ENCODE data around the gene SMOC2. TPM values are rescaled to one million over a fixed set of nuclear protein-coding genes. Genes with fewer than 3 reads are reported as not detected.

Gene SMOC2
- total RNA-seq, 1 experiment from 2014 or later = 2.1 TPM

DNA sequence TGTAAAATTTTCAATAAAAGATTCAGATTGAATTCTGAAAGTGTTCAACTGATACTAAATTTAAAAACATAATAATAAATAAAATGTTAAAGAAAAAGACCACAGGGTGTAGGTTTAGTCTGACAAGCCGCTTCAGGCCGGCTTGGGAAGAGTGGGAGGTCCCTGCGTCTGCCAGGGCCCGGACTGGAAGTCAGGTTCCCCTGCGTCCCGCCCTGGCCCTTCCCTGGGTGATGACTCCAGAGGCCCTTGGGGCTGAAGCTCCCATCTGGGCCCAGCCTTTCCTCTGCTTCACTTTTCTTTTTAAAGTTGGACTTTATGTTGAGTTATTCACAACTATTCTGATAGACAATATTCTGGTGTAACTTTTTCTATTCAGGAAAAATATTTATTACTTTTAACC, 93.3 kb downstream of the SMOC2 start:
- H3K23ac ChIP-seq (ENCODE audit: insufficient read length, low read depth, low read length) = no peak overlapping the region
- no peaks in the 10 kb centered on the region for H3K9me3 ChIP-seq (ENCODE audit: control insufficient read depth, low read depth, low read length)
- no peaks in the 10 kb centered on the region for H3K79me1 ChIP-seq (ENCODE audit: insufficient read depth, low read depth, low read length, poor library complexity, severe bottlenecking)
- Mint-ChIP-seq H3K27me3 (ENCODE audit: low read depth) (peaks cover 3% of the 10 kb centered on the region; the same call in 1 of the 2 replicates), H3K4me3 (no peak overlapping the region), H3K36me3 (ENCODE audit: insufficient read depth in 1 of 3, low read depth in 3 of 3) (no peaks in the 10 kb centered on the region; a peak in 1 of 7 replicates), H3K9me3 (no peaks in the 10 kb centered on the region; a peak in 1 of 5 replicates), H3K27ac (no peak overlapping the region), H3K4me1 (peaks cover 16 to 26% of the 10 kb centered on the region in 2 experiments)
- TF ChIP-seq, protein P1, sequence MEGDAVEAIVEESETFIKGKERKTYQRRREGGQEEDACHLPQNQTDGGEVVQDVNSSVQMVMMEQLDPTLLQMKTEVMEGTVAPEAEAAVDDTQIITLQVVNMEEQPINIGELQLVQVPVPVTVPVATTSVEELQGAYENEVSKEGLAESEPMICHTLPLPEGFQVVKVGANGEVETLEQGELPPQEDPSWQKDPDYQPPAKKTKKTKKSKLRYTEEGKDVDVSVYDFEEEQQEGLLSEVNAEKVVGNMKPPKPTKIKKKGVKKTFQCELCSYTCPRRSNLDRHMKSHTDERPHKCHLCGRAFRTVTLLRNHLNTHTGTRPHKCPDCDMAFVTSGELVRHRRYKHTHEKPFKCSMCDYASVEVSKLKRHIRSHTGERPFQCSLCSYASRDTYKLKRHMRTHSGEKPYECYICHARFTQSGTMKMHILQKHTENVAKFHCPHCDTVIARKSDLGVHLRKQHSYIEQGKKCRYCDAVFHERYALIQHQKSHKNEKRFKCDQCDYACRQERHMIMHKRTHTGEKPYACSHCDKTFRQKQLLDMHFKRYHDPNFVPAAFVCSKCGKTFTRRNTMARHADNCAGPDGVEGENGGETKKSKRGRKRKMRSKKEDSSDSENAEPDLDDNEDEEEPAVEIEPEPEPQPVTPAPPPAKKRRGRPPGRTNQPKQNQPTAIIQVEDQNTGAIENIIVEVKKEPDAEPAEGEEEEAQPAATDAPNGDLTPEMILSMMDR (conservative IDR thresholded peaks at IDR 0.05) = no peak
- no peaks in the 10 kb centered on the region for H3K79me2 ChIP-seq (ENCODE audit: insufficient read depth, low read length)
- no CpG with 5 or more reads among the region's 6 CpGs for WGBS (ENCODE audit: extremely low coverage, insufficient read length, low lambda C conversion rate)
- H4K5ac ChIP-seq (ENCODE audit: insufficient read length, low read depth, low read length) = no peak overlapping the region
- H2AK5ac ChIP-seq (ENCODE audit: insufficient read length, low read length) = no peak overlapping the region
- no peak for DNase-seq
- no peak overlapping the region for H3K27ac ChIP-seq (ENCODE audit: insufficient read length, low read depth, low read length)
- no peak overlapping the region for H2BK20ac ChIP-seq (ENCODE audit: low read depth, low read length, poor library complexity, severe bottlenecking)
- H3K14ac ChIP-seq (ENCODE audit: insufficient read depth, low read length) = no peak overlapping the region
- no peak overlapping the region for H3K4ac ChIP-seq (ENCODE audit: low read depth, low read length)
- H3K4me2 ChIP-seq (ENCODE audit: insufficient read depth, insufficient read length, low read length) = no peak overlapping the region
- no peak overlapping the region for H2BK12ac ChIP-seq (ENCODE audit: insufficient read length, low read depth, low read length)
- no peak overlapping the region for H4K91ac ChIP-seq (ENCODE audit: insufficient read length, low read depth, low read length)
- H4K8ac ChIP-seq (replicated peaks; ENCODE audit: insufficient read length, low read depth, low read length) = no peak overlapping the region
- H2BK15ac ChIP-seq (ENCODE audit: low read depth, low read length) = no peak overlapping the region
- H3K4me1 ChIP-seq (ENCODE audit: insufficient read depth, low read length) = peaks cover 2% of the 10 kb centered on the region; the same call in 1 of the 2 replicates
- H3K56ac ChIP-seq (ENCODE audit: insufficient read length, low read depth, low read length) = no peak overlapping the region
- H3T11ph ChIP-seq (ENCODE audit: low read length) = no peak overlapping the region
- H3K9ac ChIP-seq (ENCODE audit: extremely low read depth, insufficient read length, low read length) = no peak overlapping the region
- H2BK120ac ChIP-seq (ENCODE audit: low read depth, low read length, poor library complexity, severe bottlenecking) = no peak overlapping the region
- no peak overlapping the region for H2AFZ ChIP-seq (ENCODE audit: low read length)
- H3K23me2 ChIP-seq (ENCODE audit: insufficient read length, low read depth, low read length, poor library complexity, severe bottlenecking) = no peaks in the 10 kb centered on the region
- H4K20me1 ChIP-seq (ENCODE audit: control insufficient read depth, insufficient read depth, insufficient read length) = peaks cover 3% of the 10 kb centered on the region
- no peak overlapping the region for H2BK5ac ChIP-seq (ENCODE audit: insufficient read length, low read length)
- H3K27me3 ChIP-seq (ENCODE audit: insufficient read depth, low read length) = no peaks in the 10 kb centered on the region
- H3K18ac ChIP-seq (ENCODE audit: insufficient read length, low read depth, low read length) = no peak overlapping the region
